ENCODE results near the gene TOR2A.

- TF ChIP-seq POLR2AphosphoS5 (IDR thresholded peaks at IDR 0.05; ENCODE audit: low read depth, low read length) (no peak), POLR2A (IDR thresholded peaks at IDR 0.05; ENCODE audit: low read depth, low read length) (no peak), TAF1 (IDR thresholded peaks at IDR 0.05; ENCODE audit: borderline replicate concordance, low read depth, low read length) (no peak)
Measured at GRCh38 chr9:127690735-127691134, 44.4 kb downstream of the TOR2A start.

All from GM12892 (cell line).